Measurements from ENCODE around the gene DIO3. TPM values are rescaled to one million over a fixed set of nuclear protein-coding genes. Genes with fewer than 3 reads are reported as not detected.

DIO3 gene
- total RNA-seq, 2 donors from 2014 or later, result 0.82 to 6.9 TPM

GRCh38 chr14:101535232-101535631, 26.1 kb upstream of the DIO3 start:
- TF ChIP-seq, protein P1, sequence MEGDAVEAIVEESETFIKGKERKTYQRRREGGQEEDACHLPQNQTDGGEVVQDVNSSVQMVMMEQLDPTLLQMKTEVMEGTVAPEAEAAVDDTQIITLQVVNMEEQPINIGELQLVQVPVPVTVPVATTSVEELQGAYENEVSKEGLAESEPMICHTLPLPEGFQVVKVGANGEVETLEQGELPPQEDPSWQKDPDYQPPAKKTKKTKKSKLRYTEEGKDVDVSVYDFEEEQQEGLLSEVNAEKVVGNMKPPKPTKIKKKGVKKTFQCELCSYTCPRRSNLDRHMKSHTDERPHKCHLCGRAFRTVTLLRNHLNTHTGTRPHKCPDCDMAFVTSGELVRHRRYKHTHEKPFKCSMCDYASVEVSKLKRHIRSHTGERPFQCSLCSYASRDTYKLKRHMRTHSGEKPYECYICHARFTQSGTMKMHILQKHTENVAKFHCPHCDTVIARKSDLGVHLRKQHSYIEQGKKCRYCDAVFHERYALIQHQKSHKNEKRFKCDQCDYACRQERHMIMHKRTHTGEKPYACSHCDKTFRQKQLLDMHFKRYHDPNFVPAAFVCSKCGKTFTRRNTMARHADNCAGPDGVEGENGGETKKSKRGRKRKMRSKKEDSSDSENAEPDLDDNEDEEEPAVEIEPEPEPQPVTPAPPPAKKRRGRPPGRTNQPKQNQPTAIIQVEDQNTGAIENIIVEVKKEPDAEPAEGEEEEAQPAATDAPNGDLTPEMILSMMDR (IDR thresholded peaks at IDR 0.05), result no peak
- no peak for TF ChIP-seq POLR2AphosphoS5 (IDR thresholded peaks at IDR 0.05)
- no peak for TF ChIP-seq POLR2A (IDR thresholded peaks at IDR 0.05)
- Histone ChIP-seq H3K4me3 (no peak overlapping the region), H3K27me3 (replicated peaks; ENCODE audit: insufficient read depth) (no peaks in the 10 kb centered on the region), H3K4me1 (replicated peaks) (no peaks in the 10 kb centered on the region), H3K36me3 (no peaks in the 10 kb centered on the region), H3K9me3 (no peaks in the 10 kb centered on the region), H3K27ac (no peak overlapping the region)
- no peak for DNase-seq (ENCODE audit: low spot score)
- WGBS, result 43% methylated on average over 9 of the region's 9 CpGs
- intact Hi-C loops (cut with DNase I), result no loop called here

- Histone ChIP-seq H3K27ac (no peak overlapping the region), H3K4me1 (replicated peaks) (no peaks in the 10 kb centered on the region), H3K9me3 (no peaks in the 10 kb centered on the region), H3K27me3 (replicated peaks; ENCODE audit: insufficient read depth) (no peaks in the 10 kb centered on the region), H3K4me3 (no peak overlapping the region), H3K36me3 (no peaks in the 10 kb centered on the region)
- intact Hi-C loops (cut with DNase I), result no loop called here
- WGBS, result 91% methylated on average over 8 of the region's 8 CpGs
- TF ChIP-seq POLR2AphosphoS5 (IDR thresholded peaks at IDR 0.05) (no peak), POLR2A (IDR thresholded peaks at IDR 0.05) (no peak)
- TF ChIP-seq, protein P1 (IDR thresholded peaks at IDR 0.05), result no peak
- no peak for DNase-seq (ENCODE audit: low spot score)
These were observed 25.5 kb upstream of the DIO3 start for GRCh38 chr14:101535701-101536207.

DNA sequence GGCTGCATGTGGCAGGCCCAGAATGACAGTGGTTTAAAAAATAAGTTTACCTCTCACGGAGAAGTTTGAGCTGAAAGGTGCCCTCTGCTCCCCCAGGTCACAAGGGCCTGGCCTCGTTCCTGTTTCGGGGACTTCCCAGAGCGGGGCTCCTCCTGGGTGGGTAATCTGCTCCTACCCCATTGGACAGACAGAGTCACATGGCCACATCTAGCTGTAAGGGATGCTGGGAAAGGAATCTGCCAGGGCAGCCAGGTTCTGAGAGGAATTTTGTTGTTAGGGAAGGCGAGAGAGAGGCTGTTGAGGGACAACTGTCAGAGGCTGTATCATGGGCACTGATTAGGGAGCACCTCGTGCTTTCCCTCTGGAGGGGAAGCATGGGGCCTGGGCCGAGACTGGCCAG, 24.0 kb upstream of the DIO3 start:
- WGBS, result 92% methylated on average over 7 of the region's 7 CpGs
- TF ChIP-seq, protein P1 (IDR thresholded peaks at IDR 0.05), result no peak
- TF ChIP-seq POLR2A (IDR thresholded peaks at IDR 0.05) (no peak), POLR2AphosphoS5 (IDR thresholded peaks at IDR 0.05) (no peak)
- no peaks in the 10 kb centered on the region for H3K4me1 ChIP-seq (replicated peaks)

DNA sequence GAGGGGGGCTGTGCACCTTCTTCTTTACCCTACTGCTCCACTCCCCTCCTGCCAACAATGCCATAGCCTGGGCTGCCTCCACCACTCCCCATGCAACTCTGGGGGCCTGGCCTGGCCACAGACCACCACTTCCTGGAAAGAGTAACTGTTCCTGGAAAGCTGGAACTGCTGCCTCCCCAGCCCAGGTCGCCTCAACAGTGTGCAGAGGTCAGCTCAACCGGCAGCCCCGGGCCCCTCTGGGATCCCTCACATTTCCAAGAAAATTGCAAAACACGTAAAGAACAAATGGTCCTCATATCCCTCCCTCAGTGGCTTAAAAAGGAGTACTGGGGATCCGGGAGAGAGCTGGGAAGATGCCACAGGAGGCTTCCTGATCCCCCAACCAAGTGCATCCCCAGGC, 22.4 kb upstream of the DIO3 start:
- H3K4me3 ChIP-seq, result no peak overlapping the region
- no peaks in the 10 kb centered on the region for H3K27me3 ChIP-seq (replicated peaks; ENCODE audit: insufficient read depth)
- no peak overlapping the region for H3K27ac ChIP-seq
- DNase-seq (ENCODE audit: low spot score), result no peak
- intact Hi-C loops (cut with DNase I), result no loop called here
- no peaks in the 10 kb centered on the region for H3K9me3 ChIP-seq
- 56% methylated on average over 5 of the region's 5 CpGs for WGBS
- no peaks in the 10 kb centered on the region for H3K4me1 ChIP-seq (replicated peaks)
- H3K36me3 ChIP-seq, result no peaks in the 10 kb centered on the region
- no peak for TF ChIP-seq POLR2AphosphoS5 (IDR thresholded peaks at IDR 0.05)

More for the DNA sequence above, 24.0 kb upstream of the DIO3 start:
- H3K4me3 ChIP-seq, result no peak overlapping the region
- no peaks in the 10 kb centered on the region for H3K9me3 ChIP-seq
- no peak for DNase-seq (ENCODE audit: low spot score)
- no peaks in the 10 kb centered on the region for H3K27me3 ChIP-seq (replicated peaks; ENCODE audit: insufficient read depth)
- H3K27ac ChIP-seq, result no peak overlapping the region
- no peaks in the 10 kb centered on the region for H3K36me3 ChIP-seq
- intact Hi-C loops (cut with DNase I), result no loop called here

- H3K4me3 ChIP-seq, result no peak overlapping the region
- no peaks in the 10 kb centered on the region for H3K27me3 ChIP-seq (replicated peaks; ENCODE audit: insufficient read depth)
- TF ChIP-seq POLR2A (IDR thresholded peaks at IDR 0.05) (no peak), POLR2AphosphoS5 (IDR thresholded peaks at IDR 0.05) (no peak)
- TF ChIP-seq, protein P1 (IDR thresholded peaks at IDR 0.05), result no peak
- H3K27ac ChIP-seq, result no peak overlapping the region
- no peaks in the 10 kb centered on the region for H3K4me1 ChIP-seq (replicated peaks)
- H3K36me3 ChIP-seq, result no peaks in the 10 kb centered on the region
- DNase-seq (ENCODE audit: low spot score), result no peak
- intact Hi-C loops (cut with DNase I), result no loop called here
- H3K9me3 ChIP-seq, result no peaks in the 10 kb centered on the region
- 81% methylated on average over 11 of the region's 11 CpGs for WGBS
These were observed 21.4 kb upstream of the DIO3 start for GRCh38 chr14:101539880-101540279.
